Upper lobe of left lung (tissue), 4 donors: ENCODE measurements around the gene MED13L.

Source experiments
- EP300 ChIP-seq, 4 donors: sonication (generic); formaldehyde crosslinking; IDR thresholded peaks; one replicate each; pipeline ENCODE4 v1.5.1; 2017; ENCODE audit warnings: antibody characterized with exemption in 4 of 4, control low read depth in 2 of 4
- POLR2A ChIP-seq, 4 donors: fragments of 450-650 bp; IDR thresholded peaks; one replicate each; pipeline ENCODE4 v1.5.1; 2016 to 2017; ENCODE audit warnings: antibody characterized with exemption in 4 of 4, mild to moderate bottlenecking in 2 of 4
- POLR2AphosphoS5 ChIP-seq, 2 donors: sonication (generic); formaldehyde crosslinking; IDR thresholded peaks; one replicate each; pipeline ENCODE4 v1.5.1; 2017; ENCODE audit warnings: antibody characterized with exemption in 2 of 2
- TF ChIP-seq, protein P1 (sequence below), 6 experiments: fragments of 450-650 bp in 4 of 6; fragments of 200-600 bp in 2 of 6; sonication (generic) in 2 of 6; IDR thresholded peaks; one replicate each; pipeline ENCODE4 v1.5.1; 2016 to 2019; ENCODE audit warnings: antibody characterized with exemption in 6 of 6

GRCh38 chr12:116125956-116126566 lies 151.4 kb downstream of the MED13L start:
- TF ChIP-seq POLR2A (IDR thresholded peaks at IDR 0.05) (no peak), POLR2AphosphoS5 (IDR thresholded peaks at IDR 0.05) (no peak), EP300 (IDR thresholded peaks at IDR 0.05) (no peak)
- TF ChIP-seq, protein P1, sequence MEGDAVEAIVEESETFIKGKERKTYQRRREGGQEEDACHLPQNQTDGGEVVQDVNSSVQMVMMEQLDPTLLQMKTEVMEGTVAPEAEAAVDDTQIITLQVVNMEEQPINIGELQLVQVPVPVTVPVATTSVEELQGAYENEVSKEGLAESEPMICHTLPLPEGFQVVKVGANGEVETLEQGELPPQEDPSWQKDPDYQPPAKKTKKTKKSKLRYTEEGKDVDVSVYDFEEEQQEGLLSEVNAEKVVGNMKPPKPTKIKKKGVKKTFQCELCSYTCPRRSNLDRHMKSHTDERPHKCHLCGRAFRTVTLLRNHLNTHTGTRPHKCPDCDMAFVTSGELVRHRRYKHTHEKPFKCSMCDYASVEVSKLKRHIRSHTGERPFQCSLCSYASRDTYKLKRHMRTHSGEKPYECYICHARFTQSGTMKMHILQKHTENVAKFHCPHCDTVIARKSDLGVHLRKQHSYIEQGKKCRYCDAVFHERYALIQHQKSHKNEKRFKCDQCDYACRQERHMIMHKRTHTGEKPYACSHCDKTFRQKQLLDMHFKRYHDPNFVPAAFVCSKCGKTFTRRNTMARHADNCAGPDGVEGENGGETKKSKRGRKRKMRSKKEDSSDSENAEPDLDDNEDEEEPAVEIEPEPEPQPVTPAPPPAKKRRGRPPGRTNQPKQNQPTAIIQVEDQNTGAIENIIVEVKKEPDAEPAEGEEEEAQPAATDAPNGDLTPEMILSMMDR (IDR thresholded peaks at IDR 0.05): no peak
